Thyroid gland (tissue), 4 donors: ENCODE data around the gene HAGHL. TPM values are rescaled to one million over a fixed set of nuclear protein-coding genes. Genes with fewer than 3 reads are reported as not detected.

ENCODE experiments used
- DNase-seq, 2 donors: peaks; one replicate each; pipeline ENCODE4 v3.0.0-alpha.2; 2019
- H3K27ac ChIP-seq, 3 donors: fragments of 200-600 bp; sonication (generic); 1 replicate in 2 of 3; 2 replicates in 1 of 3; pipeline ENCODE4 v1.5.1; 2016 to 2019; ENCODE audit warnings: mild to moderate bottlenecking in 1 of 3, moderate library complexity in 1 of 3
- H3K27me3 ChIP-seq: fragments of 200-600 bp; sonication (generic); one replicate; pipeline ENCODE4 v1.5.1; 2019
- H3K36me3 ChIP-seq, 2 donors: fragments of 200-600 bp; sonication (generic); one replicate each; pipeline ENCODE4 v1.5.1; 2016 to 2019
- H3K4me1 ChIP-seq, 2 donors: fragments of 200-600 bp; sonication (generic); one replicate each; pipeline ENCODE4 v1.5.1; 2017 to 2019
- H3K4me3 ChIP-seq, 3 donors: fragments of 200-600 bp; sonication (generic); replicated peaks in 1 of 3; 1 replicate in 2 of 3; 2 replicates in 1 of 3; pipeline ENCODE4 v1.5.1; 2016; ENCODE audit warnings: mild to moderate bottlenecking in 1 of 3
- H3K9me3 ChIP-seq: fragments of 200-600 bp; sonication (generic); one replicate; pipeline ENCODE4 v1.5.1; 2017
- POLR2A ChIP-seq, 2 donors: fragments of 450-650 bp; IDR thresholded peaks; one replicate each; pipeline ENCODE4 v1.6.1; 2017; ENCODE audit warnings: antibody characterized with exemption in 2 of 2, mild to moderate bottlenecking in 2 of 2, moderate library complexity in 1 of 2
- WGBS, 2 donors: methylation state at CpG; one replicate each; pipeline ENCODE4 v1.1.5; 2017; 5-methylcytosine and 5-hydroxymethylcytosine counted together
- intact Hi-C: fragments of 100-400 bp; cut with DNase I; formaldehyde crosslinking; loops from one replicate; pipeline ENCODE4 v1.15.1; 2023
- total RNA-seq, 4 donors: library from RNA; depleted of rRNA; stranded (reverse); fragments of >200 nt; gene quantifications; one replicate each; pipeline ENCODE4 v1.2.3, GENCODE V29; 2016
- TF ChIP-seq, protein P1 (sequence below), 6 experiments: fragments of 200-600 bp in 3 of 6; fragments of 450-650 bp in 3 of 6; sonication (generic) in 3 of 6; IDR thresholded peaks; one replicate each; pipeline ENCODE4 v1.5.1; 2016 to 2019; ENCODE audit warnings: antibody characterized with exemption in 6 of 6, mild to moderate bottlenecking in 2 of 6, inconsistent platforms in 1 of 6, moderate library complexity in 1 of 6

The HAGHL gene, protein sequence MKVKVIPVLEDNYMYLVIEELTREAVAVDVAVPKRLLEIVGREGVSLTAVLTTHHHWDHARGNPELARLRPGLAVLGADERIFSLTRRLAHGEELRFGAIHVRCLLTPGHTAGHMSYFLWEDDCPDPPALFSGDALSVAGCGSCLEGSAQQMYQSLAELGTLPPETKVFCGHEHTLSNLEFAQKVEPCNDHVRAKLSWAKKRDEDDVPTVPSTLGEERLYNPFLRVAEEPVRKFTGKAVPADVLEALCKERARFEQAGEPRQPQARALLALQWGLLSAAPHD
- 1 to 10 TPM in 3 of 4 donors, not detected in 1; 3.8 to 8.7 (median 5.1) TPM for total RNA-seq

DNA sequence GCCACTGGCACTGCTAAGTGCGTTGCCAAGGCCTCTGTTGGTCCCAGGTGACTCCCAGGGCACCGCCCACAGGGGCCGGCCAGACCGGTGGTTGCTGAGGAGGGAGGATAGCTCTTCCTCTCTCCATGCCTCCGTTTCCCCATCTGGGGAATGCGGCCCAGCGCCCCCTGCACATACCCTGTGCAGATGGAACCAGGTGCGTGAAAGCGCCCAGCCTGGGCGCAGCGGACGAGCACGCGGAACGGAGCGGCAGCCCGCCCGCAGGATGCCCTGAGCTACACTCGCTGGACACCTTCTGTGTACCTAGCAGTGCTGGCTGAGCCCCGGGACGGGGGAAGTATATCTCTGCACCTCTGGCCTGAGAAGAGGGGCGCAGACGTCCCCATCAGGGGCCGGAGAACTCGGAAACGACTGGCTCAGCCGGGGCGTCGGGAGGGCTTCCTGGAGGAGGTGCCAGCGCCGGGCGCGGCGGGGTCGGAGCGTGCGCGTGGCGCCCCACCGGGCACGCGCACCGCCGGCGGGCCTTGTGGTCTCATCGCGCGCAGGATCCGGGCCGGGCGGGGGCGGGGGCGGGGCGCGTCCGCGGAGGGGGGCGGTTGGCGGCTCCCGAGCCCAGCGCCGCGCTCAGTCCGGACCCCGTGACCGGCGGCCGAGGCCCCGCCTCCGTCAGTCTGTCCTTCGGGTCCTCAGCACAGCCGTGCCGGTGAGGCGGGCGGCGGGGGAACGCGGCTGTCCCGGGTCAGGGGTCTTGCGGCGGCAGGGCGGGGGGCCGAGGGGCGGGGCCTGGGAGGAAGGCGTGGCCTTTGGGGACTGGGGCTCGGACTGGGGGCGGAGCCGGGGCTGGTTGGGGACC, at the start of gene HAGHL, which contains the start of gene CCDC78:
TSS of gene HAGHL (plus strand) at position 669 of the 853 bp plus-strand sequence. CDS start 404 bp downstream, outside the sequence.
TSS of gene CCDC78 (minus strand) at position 6 of the 853 bp plus-strand sequence. CDS start 76 bp downstream, outside the sequence.
- no peaks in the 10 kb centered on the region for H3K9me3 ChIP-seq
- peaks cover 26 to 32% of the 10 kb centered on the region in 2 donors for H3K4me1 ChIP-seq
- no peaks in the 10 kb centered on the region for H3K36me3 ChIP-seq
- DNase-seq, result peak; percentile 38 to 47
- H3K27me3 ChIP-seq, result no peaks in the 10 kb centered on the region
- H3K4me3 ChIP-seq, result peak within 1 kb of the TSS in 1 of 3 donors; percentile 41
- 0 to 1% methylated on average over 6 to 13 of the region's 88 CpGs for WGBS, 2 donors
- TF ChIP-seq, protein P1, sequence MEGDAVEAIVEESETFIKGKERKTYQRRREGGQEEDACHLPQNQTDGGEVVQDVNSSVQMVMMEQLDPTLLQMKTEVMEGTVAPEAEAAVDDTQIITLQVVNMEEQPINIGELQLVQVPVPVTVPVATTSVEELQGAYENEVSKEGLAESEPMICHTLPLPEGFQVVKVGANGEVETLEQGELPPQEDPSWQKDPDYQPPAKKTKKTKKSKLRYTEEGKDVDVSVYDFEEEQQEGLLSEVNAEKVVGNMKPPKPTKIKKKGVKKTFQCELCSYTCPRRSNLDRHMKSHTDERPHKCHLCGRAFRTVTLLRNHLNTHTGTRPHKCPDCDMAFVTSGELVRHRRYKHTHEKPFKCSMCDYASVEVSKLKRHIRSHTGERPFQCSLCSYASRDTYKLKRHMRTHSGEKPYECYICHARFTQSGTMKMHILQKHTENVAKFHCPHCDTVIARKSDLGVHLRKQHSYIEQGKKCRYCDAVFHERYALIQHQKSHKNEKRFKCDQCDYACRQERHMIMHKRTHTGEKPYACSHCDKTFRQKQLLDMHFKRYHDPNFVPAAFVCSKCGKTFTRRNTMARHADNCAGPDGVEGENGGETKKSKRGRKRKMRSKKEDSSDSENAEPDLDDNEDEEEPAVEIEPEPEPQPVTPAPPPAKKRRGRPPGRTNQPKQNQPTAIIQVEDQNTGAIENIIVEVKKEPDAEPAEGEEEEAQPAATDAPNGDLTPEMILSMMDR (IDR thresholded peaks at IDR 0.05), result no peak
- no peak for TF ChIP-seq POLR2A (IDR thresholded peaks at IDR 0.05)
- H3K27ac ChIP-seq, result no peak within 1 kb of the TSS
- intact Hi-C loops, result no loop called here

DNA sequence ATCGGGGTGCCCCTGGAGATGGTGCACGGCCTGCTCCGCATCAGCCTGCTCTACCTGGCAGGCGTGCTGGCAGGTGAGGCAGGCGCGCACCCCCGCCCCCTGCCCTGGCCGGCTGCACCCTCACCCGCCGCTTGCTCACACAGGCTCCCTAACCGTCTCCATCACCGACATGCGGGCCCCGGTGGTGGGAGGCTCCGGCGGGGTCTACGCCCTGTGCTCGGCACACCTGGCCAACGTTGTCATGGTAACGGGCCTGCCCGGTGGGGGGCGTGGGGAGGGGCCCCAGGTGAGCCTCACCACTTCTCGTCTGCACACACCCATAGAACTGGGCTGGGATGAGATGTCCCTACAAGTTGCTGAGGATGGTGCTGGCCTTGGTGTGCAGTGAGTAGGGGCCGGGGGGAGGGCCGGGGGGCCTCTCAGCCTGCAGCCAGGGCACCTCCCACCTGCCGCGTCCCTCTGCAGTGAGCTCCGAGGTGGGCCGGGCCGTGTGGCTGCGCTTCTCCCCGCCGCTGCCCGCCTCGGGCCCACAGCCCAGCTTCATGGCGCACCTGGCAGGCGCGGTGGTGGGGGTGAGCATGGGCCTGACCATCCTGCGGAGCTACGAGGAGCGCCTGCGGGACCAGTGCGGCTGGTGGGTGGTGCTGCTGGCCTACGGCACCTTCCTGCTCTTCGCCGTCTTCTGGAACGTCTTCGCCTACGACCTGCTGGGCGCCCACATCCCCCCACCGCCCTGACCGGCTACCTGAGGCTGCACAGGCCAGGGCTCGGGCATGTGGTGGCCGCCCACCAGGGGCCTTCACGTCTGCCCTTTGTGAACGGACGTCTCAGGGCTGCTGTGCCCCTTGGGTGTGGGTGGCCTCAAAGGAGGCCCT, 49.4 kb upstream of the HAGHL start:
- Histone ChIP-seq H3K27ac (no peak overlapping the region), H3K36me3 (peaks cover 17 to 20% of the 10 kb centered on the region in 2 donors), H3K4me1 (peaks cover 21 to 37% of the 10 kb centered on the region in 2 donors), H3K4me3 (no peak overlapping the region), H3K9me3 (no peaks in the 10 kb centered on the region), H3K27me3 (no peaks in the 10 kb centered on the region)
- intact Hi-C loops, result no loop called here
- DNase-seq, result no peak
- WGBS, 2 donors, result 59 to 81% methylated on average over 19 to 24 of the region's 57 CpGs
- no peak for TF ChIP-seq POLR2A (IDR thresholded peaks at IDR 0.05)
- TF ChIP-seq, protein P1 (IDR thresholded peaks at IDR 0.05), result no peak

DNA sequence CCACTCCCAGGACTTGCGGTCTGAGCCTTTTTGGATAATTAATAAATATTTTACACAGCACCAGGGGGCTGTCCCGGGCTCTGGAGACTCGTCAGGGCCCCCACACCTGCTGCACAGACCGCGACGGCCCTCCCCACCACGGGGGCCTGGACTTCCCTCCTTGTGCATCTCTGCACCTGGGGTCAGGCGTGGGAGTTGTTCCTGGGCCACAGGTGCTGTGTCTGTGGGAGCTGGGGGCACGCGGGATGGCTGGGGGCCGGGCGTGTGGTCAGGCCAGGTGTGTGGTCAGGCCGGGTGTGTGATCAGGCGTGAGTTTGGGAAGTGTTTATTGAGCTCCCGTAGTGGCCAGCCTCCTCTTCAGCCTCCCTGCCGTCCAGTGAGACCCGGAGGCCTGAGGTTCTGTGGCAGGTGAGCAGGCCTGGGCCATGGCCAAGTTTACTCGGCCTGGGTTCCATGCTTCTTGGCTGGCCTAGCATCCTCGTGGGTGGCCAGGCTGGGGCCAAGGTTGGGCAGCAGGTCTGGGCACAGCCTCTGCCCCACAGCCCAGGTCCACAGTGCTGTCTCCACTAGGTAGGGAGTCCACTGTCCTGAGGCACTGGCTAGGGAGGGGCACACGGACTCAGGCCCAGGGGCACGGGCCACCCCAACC, 48.6 kb upstream of the HAGHL start:
- H3K27me3 ChIP-seq, result no peaks in the 10 kb centered on the region
- DNase-seq, result no peak
- intact Hi-C loops, result no loop called here
- H3K36me3 ChIP-seq, result peaks cover 14 to 17% of the 10 kb centered on the region in 2 donors
- no peak overlapping the region for H3K27ac ChIP-seq
- 86 to 90% methylated on average over 13 to 18 of the region's 21 CpGs for WGBS, 2 donors
- no peak overlapping the region for H3K4me3 ChIP-seq
- H3K9me3 ChIP-seq, result no peaks in the 10 kb centered on the region
- TF ChIP-seq POLR2A (IDR thresholded peaks at IDR 0.05), result no peak
- TF ChIP-seq, protein P1 (IDR thresholded peaks at IDR 0.05), result no peak
- H3K4me1 ChIP-seq, result peaks cover 23 to 45% of the 10 kb centered on the region in 2 donors

DNA sequence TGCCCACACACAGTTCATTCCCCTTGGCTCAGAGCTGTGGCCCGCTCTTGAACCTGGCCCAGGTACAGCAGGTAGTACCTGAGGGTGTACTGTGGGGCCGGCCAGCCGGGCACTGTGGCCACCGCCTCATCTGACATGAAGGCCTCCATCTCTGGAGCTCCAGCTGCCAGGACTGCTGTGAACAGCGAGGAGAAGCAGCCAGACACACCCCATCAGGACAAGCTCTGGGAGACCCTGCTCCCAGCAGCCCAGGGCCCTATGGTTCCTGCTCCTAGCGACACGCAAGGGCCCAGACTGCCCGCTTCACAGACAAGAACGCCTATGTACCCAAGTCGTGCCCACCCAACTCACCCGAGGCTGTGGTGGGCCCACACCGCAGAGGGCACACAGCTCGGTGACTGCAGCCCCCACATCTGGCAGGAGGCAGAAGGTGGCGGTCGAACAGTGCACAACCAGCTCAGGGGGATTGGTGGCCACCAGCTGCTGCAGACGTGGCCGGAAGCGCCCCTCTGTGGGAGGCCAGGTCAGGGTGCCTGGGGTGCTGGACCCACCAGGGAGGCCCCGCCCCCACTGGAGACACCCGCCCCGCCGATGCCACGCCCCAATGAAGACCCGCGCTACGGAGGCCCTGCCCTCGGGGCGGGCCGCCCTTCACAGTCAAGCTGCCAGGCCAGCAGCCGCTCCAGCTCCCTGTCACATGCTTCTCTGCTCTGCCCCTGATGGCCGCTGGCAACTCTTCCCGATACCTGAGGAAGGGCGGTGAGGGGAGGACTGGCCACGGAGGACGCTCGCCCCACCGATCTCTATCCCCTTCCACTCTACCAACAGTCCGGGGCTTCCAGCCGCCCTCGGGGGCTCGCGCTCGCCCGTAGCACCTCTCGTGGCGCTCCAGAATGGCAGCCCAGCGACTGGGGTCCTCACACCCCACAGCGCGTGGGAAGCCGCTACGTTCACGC, 47.8 kb upstream of the HAGHL start:
- DNase-seq, result peak; percentile 79 to 80
- intact Hi-C loops, result no loop called here
- H3K36me3 ChIP-seq, result peaks cover 12 to 14% of the 10 kb centered on the region in 2 donors
- TF ChIP-seq, protein P1 (IDR thresholded peaks at IDR 0.05), result no peak
- peak in 1 of 2 donors; percentile 18 for TF ChIP-seq POLR2A (IDR thresholded peaks at IDR 0.05)
- no peaks in the 10 kb centered on the region for H3K27me3 ChIP-seq
- WGBS, 2 donors, result 27 to 42% methylated on average over 12 to 13 of the region's 52 CpGs
- peak overlapping the region in 2 of 3 donors; percentile 72 to 74 for H3K4me3 ChIP-seq
- H3K27ac ChIP-seq, result peak overlapping the region; percentile 46 to 87 (median 81)
- peaks cover 28 to 50% of the 10 kb centered on the region in 2 donors for H3K4me1 ChIP-seq
- H3K9me3 ChIP-seq, result no peaks in the 10 kb centered on the region
